GM12873 (cell line): ENCODE data around the gene TNNT1.

Experiments
- TF ChIP-seq, protein P1 (sequence below): IDR thresholded peaks from 2 replicates; pipeline ENCODE4 v1.5.1; 2012; ENCODE audit warnings: low read depth, mild to moderate bottlenecking, moderate library complexity, low read length, control low read depth; ENCODE audit not compliant: insufficient read depth; ENCODE audit errors: missing control alignments

TNNT1 gene

DNA sequence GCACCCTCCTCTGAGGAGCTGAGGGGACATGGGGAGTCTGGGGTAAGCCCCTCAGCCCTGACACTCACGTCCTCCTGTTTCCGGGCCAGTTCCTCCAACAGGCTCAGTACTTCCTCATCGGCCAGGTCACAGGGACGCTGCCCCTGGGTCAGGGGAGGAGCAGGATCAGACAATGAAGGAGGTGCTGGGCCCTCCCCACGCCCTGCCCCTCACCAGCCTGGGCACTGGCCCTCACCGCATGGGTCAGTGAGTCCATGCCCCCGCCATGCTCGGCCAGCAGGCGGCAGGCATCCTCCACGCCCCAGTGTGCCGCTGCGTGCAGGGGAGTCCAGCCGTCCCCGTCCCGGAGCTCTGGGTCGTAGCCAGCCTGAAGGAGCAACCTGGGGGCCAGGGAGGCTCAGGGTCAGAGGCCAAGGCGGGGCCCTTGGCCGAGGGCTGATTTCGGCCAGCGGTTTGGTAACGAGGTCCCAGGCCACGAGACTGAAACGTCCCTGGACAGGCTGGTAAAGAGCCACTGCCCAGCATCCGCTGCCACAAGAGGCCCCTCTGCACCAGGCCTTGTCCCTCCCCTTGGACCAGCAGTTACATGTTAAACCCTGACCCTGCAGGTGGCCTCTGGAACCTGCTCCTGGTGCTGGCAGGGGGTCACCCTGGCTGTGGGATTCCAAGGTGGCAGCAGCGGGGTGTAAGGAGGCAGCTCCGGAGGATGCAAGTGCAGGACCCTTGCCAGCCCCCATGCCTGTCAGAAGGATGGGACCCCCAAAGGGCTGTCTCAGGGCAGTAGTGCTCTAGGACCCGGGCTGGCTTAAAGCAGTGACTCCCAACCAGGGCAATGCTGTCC lies 50.1 kb downstream of the TNNT1 start:
- TF ChIP-seq, protein P1, sequence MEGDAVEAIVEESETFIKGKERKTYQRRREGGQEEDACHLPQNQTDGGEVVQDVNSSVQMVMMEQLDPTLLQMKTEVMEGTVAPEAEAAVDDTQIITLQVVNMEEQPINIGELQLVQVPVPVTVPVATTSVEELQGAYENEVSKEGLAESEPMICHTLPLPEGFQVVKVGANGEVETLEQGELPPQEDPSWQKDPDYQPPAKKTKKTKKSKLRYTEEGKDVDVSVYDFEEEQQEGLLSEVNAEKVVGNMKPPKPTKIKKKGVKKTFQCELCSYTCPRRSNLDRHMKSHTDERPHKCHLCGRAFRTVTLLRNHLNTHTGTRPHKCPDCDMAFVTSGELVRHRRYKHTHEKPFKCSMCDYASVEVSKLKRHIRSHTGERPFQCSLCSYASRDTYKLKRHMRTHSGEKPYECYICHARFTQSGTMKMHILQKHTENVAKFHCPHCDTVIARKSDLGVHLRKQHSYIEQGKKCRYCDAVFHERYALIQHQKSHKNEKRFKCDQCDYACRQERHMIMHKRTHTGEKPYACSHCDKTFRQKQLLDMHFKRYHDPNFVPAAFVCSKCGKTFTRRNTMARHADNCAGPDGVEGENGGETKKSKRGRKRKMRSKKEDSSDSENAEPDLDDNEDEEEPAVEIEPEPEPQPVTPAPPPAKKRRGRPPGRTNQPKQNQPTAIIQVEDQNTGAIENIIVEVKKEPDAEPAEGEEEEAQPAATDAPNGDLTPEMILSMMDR = no peak

DNA sequence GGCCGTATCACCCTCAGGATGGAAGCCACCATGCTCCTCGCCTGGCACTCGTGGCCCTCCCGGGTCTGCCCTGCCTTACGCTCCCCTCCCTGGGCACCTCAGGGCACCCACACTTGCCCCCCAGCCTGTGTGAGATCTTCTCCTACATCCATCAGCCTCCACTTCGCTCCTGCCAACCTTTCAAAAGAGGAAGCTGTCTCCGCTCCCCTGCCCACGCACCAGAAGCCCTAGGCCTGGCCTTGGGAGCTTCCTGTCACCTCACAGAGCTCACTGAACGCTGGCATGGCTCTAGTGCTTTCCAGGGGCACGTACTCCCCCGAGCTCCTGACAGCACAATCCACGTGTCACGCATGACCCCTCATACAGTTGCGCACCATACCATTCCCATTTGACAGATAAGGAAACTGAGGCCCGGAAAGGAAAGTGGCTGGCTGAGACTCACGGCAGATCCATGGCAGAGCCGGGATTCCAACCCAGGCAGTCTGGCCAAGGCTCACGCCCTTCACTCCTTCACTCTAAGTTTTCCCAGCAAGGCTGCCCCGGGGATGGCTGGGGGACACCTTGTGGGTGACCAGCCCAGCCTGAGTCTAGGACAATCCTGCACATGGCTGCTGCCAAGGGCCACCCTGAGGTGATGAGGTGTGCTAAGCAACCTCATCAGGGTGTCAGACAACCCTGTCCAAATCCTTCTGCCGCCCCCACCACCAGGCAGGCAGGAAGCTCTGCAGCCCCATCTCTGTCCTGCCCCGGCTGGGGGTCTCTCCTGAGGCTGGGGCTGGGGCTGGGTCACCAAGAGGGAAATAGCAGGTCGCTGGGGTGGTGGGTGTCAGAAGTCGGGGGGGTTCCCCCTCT lies 50.9 kb downstream of the TNNT1 start:
- TF ChIP-seq, protein P1 = no peak

DNA sequence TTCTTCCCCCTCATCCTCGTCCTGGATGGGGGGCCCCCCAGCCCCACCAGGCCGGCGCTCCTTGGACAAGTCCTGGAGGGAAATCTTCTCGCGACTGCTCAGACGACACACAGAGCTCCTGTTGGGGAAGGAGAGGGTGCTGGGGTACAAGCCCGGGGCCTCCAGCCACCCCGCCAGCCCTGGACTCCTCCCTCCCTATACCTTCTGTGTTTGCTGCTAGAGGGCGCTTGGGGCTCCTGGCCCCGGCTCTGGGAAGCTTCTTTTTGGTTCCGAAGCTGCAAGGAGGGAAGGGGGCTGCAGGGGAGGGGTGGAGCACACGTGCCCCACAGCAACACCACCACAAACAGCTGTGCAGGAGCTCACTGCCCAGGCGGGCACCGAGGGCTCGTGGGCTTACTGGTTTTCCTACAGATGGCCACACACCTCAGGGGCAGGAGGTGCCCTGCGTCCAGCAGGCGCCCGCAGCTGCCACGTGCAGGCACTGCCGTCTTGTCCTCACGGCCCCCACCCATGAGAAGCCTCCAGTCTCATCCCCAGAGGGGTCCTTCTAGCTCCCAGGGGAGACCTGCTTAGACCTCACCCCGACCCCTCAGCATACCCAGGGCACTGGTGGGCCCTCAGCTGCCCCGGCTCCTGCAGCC lies 52.8 kb downstream of the TNNT1 start:
- TF ChIP-seq, protein P1 = no peak

DNA sequence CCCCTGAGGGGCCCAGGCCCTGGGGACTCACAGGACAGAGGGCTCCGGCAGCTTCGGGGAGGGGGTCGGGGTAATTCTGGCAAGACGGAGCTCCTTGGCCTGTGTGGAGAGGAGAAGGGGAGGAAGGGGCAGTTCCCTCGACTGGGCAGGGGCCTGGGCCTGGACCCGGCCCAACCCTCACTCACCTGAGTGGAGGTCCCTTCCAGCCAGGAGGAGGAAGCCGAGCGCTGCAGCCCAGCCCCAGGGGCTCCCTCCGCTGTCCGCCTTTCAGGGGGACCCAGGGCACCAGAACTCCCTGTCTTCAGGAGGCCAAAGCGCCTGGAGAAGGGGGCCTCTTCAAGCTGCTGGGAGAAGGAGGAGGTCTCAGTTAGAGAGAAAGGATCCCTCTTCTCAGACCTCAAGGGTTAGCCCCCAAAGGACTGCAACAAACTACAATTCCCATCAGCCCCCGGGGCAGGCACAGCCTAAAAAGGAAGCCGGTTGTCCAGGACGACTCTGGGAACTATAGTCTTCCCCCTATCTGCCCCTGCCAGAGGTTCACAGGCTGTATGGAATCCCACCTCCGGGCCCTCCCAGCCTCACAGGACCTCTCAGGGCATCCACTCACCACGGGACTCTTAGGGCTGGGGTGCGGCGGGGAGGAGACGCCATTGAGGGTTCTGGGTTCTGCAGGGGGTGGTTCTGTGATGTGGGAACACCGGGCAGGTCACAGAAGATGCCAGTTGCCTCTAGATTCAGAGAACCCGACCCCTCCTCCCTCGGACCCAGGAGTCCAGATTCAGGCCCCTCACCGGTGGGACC lies 53.5 kb downstream of the TNNT1 start:
- TF ChIP-seq, protein P1 = no peak

DNA sequence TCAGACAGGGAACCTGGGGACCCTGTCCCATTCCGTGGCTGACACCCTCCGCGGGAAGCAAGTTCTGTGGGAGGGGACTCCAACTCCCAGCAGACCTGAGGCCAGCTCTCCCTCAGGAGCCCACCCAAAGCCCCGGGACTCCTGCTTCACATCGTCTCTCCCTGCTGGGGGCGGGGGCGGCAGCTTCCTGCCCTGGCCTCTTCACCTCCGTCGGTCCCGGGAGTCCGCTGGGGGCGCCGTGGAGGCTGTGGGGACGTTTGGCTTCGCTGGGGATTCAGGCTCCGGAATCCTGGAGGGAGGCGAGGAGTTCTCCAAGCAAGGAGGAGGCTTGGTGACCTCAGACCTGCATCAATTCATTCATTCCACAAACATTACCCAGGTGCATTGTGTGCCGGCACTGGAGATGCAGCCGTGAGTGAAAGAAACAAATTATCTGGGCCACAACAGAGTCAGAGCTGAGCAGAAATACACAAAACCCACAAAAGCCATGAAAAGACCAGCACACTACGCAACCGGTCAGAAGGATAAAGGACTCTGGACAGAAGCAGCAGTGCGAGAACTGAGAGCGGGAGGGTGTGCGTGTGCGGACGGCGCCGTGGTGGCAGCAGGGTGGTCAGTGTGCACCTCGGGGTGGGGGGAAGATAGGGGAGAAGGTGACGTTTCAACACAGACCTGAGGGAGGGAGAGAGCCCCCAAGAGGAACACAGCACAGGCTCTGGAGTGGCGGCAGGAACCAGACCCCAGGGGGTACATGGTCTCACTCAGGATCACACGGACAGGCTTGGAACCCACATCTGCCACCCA lies 54.3 kb downstream of the TNNT1 start:
- TF ChIP-seq, protein P1 = no peak
